Panc1 (cell line): ENCODE data around the gene NRDC.

ENCODE experiments used
- POLR2AphosphoS5 ChIP-seq: IDR thresholded peaks from 2 replicates; pipeline ENCODE4 v1.6.1; 2012; ENCODE audit warnings: mild to moderate bottlenecking, low read depth, low read length, moderate library complexity
- SIN3A ChIP-seq: IDR thresholded peaks from 2 replicates; pipeline ENCODE4 v1.6.1; 2012; ENCODE audit warnings: low read depth, mild to moderate bottlenecking, low read length, moderate library complexity, borderline replicate concordance; ENCODE audit not compliant: insufficient read depth
- TF ChIP-seq, protein P1 (sequence below): fragments of 450-650 bp; IDR thresholded peaks from 2 replicates; pipeline ENCODE4 v1.5.1; 2017; ENCODE audit warnings: mild to moderate bottlenecking
- TF ChIP-seq, protein P2 (sequence below), 2 experiments: IDR thresholded peaks; 2 replicates each; pipeline ENCODE4 v1.6.1; 2011 to 2012; ENCODE audit warnings: low read depth in 2 of 2, control low read depth in 1 of 2, low read length in 1 of 2, mild to moderate bottlenecking in 1 of 2, moderate library complexity in 1 of 2; ENCODE audit not compliant: insufficient read depth in 1 of 2

DNA sequence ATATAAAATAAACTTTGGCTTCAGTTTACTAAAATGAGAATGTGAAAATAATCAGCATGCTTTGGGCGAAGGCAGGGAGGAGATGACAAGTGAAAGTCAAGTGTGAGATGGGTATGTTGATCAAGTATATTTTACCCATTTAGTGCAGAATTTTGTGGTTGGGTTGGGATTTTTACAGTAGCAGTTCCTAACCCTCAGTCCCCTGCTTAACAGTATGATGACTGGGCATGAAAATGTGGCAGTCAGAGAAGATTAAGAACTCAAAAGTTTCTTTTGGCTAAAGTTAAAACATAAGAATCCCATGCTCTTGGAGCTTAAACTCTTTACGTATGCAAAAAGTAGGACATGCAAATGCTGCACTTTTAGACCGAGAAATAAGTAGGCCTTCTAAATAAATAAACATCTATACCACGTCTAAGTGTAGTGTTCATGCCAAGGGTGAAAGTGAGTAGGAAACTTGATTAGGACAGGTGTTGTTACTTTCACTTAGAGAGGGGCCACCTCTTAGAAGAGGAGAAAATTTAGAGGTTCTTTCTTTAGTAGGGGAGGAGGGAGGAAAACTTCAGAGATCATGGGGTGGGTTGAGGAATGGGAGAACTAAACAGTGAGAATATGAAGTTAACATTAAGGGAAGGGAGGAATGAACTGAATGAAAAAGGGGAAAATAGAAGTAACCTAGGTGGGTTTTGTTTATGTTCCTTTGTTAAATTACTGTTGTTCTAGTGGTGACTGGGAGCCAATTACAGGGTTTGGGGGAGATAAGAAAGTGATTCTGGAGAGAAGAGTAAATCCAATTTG is 133.8 kb downstream of the NRDC start:
- TF ChIP-seq, protein P1, sequence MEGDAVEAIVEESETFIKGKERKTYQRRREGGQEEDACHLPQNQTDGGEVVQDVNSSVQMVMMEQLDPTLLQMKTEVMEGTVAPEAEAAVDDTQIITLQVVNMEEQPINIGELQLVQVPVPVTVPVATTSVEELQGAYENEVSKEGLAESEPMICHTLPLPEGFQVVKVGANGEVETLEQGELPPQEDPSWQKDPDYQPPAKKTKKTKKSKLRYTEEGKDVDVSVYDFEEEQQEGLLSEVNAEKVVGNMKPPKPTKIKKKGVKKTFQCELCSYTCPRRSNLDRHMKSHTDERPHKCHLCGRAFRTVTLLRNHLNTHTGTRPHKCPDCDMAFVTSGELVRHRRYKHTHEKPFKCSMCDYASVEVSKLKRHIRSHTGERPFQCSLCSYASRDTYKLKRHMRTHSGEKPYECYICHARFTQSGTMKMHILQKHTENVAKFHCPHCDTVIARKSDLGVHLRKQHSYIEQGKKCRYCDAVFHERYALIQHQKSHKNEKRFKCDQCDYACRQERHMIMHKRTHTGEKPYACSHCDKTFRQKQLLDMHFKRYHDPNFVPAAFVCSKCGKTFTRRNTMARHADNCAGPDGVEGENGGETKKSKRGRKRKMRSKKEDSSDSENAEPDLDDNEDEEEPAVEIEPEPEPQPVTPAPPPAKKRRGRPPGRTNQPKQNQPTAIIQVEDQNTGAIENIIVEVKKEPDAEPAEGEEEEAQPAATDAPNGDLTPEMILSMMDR: no peak
- TF ChIP-seq, protein P2, sequence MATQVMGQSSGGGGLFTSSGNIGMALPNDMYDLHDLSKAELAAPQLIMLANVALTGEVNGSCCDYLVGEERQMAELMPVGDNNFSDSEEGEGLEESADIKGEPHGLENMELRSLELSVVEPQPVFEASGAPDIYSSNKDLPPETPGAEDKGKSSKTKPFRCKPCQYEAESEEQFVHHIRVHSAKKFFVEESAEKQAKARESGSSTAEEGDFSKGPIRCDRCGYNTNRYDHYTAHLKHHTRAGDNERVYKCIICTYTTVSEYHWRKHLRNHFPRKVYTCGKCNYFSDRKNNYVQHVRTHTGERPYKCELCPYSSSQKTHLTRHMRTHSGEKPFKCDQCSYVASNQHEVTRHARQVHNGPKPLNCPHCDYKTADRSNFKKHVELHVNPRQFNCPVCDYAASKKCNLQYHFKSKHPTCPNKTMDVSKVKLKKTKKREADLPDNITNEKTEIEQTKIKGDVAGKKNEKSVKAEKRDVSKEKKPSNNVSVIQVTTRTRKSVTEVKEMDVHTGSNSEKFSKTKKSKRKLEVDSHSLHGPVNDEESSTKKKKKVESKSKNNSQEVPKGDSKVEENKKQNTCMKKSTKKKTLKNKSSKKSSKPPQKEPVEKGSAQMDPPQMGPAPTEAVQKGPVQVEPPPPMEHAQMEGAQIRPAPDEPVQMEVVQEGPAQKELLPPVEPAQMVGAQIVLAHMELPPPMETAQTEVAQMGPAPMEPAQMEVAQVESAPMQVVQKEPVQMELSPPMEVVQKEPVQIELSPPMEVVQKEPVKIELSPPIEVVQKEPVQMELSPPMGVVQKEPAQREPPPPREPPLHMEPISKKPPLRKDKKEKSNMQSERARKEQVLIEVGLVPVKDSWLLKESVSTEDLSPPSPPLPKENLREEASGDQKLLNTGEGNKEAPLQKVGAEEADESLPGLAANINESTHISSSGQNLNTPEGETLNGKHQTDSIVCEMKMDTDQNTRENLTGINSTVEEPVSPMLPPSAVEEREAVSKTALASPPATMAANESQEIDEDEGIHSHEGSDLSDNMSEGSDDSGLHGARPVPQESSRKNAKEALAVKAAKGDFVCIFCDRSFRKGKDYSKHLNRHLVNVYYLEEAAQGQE (IDR thresholded peaks at IDR 0.05; ENCODE audit: insufficient read depth in 1 of 2, low read depth in 2 of 2, low read length in 1 of 2): no peak
- no peak for TF ChIP-seq POLR2AphosphoS5
- no peak for TF ChIP-seq SIN3A
